Activated CD8-positive, alpha-beta T cell treated with anti-CD3 and anti-CD28 coated beads for 36 hours (primary cell): ENCODE results near the gene NAXD. TPM values are rescaled to one million over a fixed set of nuclear protein-coding genes. Genes with fewer than 3 reads are reported as not detected.

Source experiments
- ATAC-seq: fragments of 200-7000 bp; cut with Tn5 transposase; one replicate; pipeline ENCODE4 v1.10.0; 2021; ENCODE audit warnings: mild to moderate bottlenecking, moderate library complexity
- CTCF ChIA-PET: fragments of 350-600 bp; sonication (Branson Sonifier 250); formaldehyde crosslinking; loops from one replicate; lab custom pipeline; 2021; ENCODE audit warnings: antibody characterized with exemption; lab: Charles Lee
- POLR2A ChIA-PET: fragments of 350-600 bp; sonication (Branson Sonifier 250); formaldehyde crosslinking; loops from one replicate; lab custom pipeline; 2021; ENCODE audit warnings: antibody characterized with exemption; lab: Charles Lee
- DNase-seq: peaks from one replicate; pipeline ENCODE4 v3.0.0-alpha.2; 2020
- H3K27ac Mint-ChIP-seq: one replicate; pipeline ENCODE4 v1.8.0; 2021; ENCODE audit warnings: mild to moderate bottlenecking, mixed read lengths
- H3K27me3 Mint-ChIP-seq: one replicate; pipeline ENCODE4 v1.8.0; 2021; ENCODE audit warnings: mixed read lengths
- H3K36me3 Mint-ChIP-seq: one replicate; pipeline ENCODE4 v1.8.0; 2021; ENCODE audit warnings: low read depth, mixed read lengths
- H3K4me1 Mint-ChIP-seq: one replicate; pipeline ENCODE4 v1.8.0; 2021; ENCODE audit warnings: low read depth, mixed read lengths
- H3K4me3 Mint-ChIP-seq: one replicate; pipeline ENCODE4 v1.8.0; 2021; ENCODE audit warnings: mild to moderate bottlenecking, moderate library complexity, mixed read lengths
- H3K9me3 Mint-ChIP-seq: one replicate; pipeline ENCODE4 v1.8.0; 2021; ENCODE audit warnings: mixed read lengths
- CTCF ChIP-seq: fragments of 200-600 bp; IDR thresholded peaks from one replicate; pipeline ENCODE4 v1.8.0; 2022; ENCODE audit warnings: antibody characterized with exemption, mild to moderate bottlenecking
- intact Hi-C: fragments of 100-400 bp; cut with micrococcal nuclease; formaldehyde crosslinking; loops from one replicate; pipeline ENCODE4 v1.10.0; 2022
- total RNA-seq, 2 experiments: library from RNA; stranded (reverse); gene quantifications; one replicate each; pipeline ENCODE4 v1.2.3, GENCODE V29; 2021

Gene NAXD
- total RNA-seq, 2 experiments from 2014 or later = 22.7 to 24.8 TPM

- Mint-ChIP-seq H3K27ac (no peak overlapping the region), H3K4me1 (peaks cover 10% of the 10 kb centered on the region), H3K36me3 (peaks cover 48% of the 10 kb centered on the region), H3K4me3 (no peak overlapping the region), H3K27me3 (no peaks in the 10 kb centered on the region), H3K9me3 (peaks cover 6% of the 10 kb centered on the region)
- ATAC-seq (no peak), DNase-seq (no peak)
- CTCF ChIA-PET = interaction anchor here (1.2 to 2.1 kb wide), 2 partner anchors 19 to 21 kb away, joined by 3 to 8 read pairs; no protein-coding TSS in a partner anchor
- intact Hi-C loops = no loop called here
- TF ChIP-seq CTCF = no peak
- POLR2A ChIA-PET = no interaction called here
Observed at GRCh38 chr13:110682746-110683145, 67.4 kb downstream of the NAXD start.

- Mint-ChIP-seq H3K27ac (no peak overlapping the region), H3K27me3 (no peaks in the 10 kb centered on the region), H3K9me3 (peaks cover 3% of the 10 kb centered on the region), H3K4me3 (no peak overlapping the region), H3K36me3 (peaks cover 42% of the 10 kb centered on the region), H3K4me1 (peaks cover 6% of the 10 kb centered on the region)
- POLR2A ChIA-PET = no interaction called here
- peak; percentile 13 for TF ChIP-seq CTCF
- DNase-seq = no peak
- no peak for ATAC-seq
- CTCF ChIA-PET = interaction anchor here (1.2 to 2.1 kb wide), 2 partner anchors 18 to 22 kb away, joined by 3 to 8 read pairs; no protein-coding TSS in a partner anchor
- intact Hi-C loops = no loop called here
Observed at GRCh38 chr13:110683203-110683883, 68.0 kb downstream of the NAXD start.

GRCh38 chr13:110683921-110684320 is 68.6 kb downstream of the NAXD start:
- ATAC-seq = no peak
- intact Hi-C loops = no loop called here
- peaks cover 36% of the 10 kb centered on the region for H3K36me3 Mint-ChIP-seq

GRCh38 chr13:110684388-110685056 is 69.2 kb downstream of the NAXD start:
- POLR2A ChIA-PET = no interaction called here
- CTCF ChIA-PET = interaction anchor here (2.1 kb wide), 1 partner anchor 17 kb away, joined by 8 read pairs; no protein-coding TSS in a partner anchor
- Mint-ChIP-seq H3K27ac (no peak overlapping the region), H3K27me3 (no peaks in the 10 kb centered on the region), H3K4me1 (no peaks in the 10 kb centered on the region), H3K4me3 (no peak overlapping the region), H3K9me3 (no peaks in the 10 kb centered on the region), H3K36me3 (peaks cover 32% of the 10 kb centered on the region)
- no peak for DNase-seq
- no peak for ATAC-seq
- intact Hi-C loops = no loop called here
- no peak for TF ChIP-seq CTCF

More at GRCh38 chr13:110683921-110684320, 68.6 kb downstream of the NAXD start:
- Mint-ChIP-seq H3K4me3 (no peak overlapping the region), H3K27me3 (no peaks in the 10 kb centered on the region), H3K9me3 (no peaks in the 10 kb centered on the region), H3K4me1 (peaks cover under 1% of the 10 kb centered on the region), H3K27ac (no peak overlapping the region)
- ChIA-PET POLR2A (no interaction called here), CTCF (interaction anchor here (2.1 kb wide), 1 partner anchor 18 kb away, joined by 8 read pairs; no protein-coding TSS in a partner anchor)
- TF ChIP-seq CTCF = no peak
- DNase-seq = no peak
